GM20000 (cell line): ENCODE data around the gene H3-3A.

ENCODE experiments used
- DNase-seq: peaks from one replicate; pipeline ENCODE4 v3.0.0; 2012; ENCODE audit warnings: low spot score
- TF ChIP-seq, protein P1 (sequence below): IDR thresholded peaks from 2 replicates; pipeline ENCODE4 v1.5.1; 2012; ENCODE audit warnings: mild to moderate bottlenecking, control low read depth; ENCODE audit errors: extremely low read depth, missing control alignments

The H3-3A gene

DNA sequence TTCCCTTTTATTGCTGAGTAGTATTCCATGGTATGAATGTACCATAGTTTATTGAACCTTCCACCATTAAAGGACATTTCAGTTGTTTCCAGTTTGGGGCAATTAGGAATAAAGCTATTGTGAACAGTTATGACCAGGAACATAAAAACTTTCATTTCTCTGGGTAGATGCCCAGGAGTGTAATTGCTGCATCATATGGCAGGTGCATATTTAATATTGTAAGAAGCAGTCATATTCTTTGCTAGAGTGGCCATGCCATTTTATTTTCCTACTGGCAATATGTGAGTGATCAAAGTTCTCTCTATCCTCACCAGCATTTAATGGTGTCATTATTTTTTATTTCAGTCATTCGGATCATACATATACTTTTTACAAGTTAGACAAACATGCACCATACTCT is 23.9 kb upstream of the H3-3A start:
- DNase-seq = no peak
- TF ChIP-seq, protein P1, sequence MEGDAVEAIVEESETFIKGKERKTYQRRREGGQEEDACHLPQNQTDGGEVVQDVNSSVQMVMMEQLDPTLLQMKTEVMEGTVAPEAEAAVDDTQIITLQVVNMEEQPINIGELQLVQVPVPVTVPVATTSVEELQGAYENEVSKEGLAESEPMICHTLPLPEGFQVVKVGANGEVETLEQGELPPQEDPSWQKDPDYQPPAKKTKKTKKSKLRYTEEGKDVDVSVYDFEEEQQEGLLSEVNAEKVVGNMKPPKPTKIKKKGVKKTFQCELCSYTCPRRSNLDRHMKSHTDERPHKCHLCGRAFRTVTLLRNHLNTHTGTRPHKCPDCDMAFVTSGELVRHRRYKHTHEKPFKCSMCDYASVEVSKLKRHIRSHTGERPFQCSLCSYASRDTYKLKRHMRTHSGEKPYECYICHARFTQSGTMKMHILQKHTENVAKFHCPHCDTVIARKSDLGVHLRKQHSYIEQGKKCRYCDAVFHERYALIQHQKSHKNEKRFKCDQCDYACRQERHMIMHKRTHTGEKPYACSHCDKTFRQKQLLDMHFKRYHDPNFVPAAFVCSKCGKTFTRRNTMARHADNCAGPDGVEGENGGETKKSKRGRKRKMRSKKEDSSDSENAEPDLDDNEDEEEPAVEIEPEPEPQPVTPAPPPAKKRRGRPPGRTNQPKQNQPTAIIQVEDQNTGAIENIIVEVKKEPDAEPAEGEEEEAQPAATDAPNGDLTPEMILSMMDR = no peak

DNA sequence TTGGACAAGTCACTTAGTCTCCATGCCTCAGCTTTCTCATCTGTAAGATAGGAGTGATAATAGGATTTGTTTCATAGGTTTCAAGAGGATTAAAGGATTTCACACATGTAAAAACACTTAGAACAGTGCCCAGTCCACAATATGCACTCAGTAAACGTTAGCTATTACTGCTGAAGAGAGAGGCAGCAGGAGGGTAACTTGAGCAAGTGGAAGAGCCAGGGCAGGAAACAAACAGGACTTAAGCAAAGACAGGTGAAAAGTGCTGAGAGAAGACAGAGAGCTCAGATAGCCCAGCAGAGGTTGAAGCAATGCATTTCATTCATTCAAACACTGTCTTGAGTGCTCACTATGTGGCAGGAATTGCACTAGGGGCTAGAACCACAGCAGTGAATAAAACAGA is 21.1 kb upstream of the H3-3A start:
- TF ChIP-seq, protein P1 = no peak
- DNase-seq = no peak

DNA sequence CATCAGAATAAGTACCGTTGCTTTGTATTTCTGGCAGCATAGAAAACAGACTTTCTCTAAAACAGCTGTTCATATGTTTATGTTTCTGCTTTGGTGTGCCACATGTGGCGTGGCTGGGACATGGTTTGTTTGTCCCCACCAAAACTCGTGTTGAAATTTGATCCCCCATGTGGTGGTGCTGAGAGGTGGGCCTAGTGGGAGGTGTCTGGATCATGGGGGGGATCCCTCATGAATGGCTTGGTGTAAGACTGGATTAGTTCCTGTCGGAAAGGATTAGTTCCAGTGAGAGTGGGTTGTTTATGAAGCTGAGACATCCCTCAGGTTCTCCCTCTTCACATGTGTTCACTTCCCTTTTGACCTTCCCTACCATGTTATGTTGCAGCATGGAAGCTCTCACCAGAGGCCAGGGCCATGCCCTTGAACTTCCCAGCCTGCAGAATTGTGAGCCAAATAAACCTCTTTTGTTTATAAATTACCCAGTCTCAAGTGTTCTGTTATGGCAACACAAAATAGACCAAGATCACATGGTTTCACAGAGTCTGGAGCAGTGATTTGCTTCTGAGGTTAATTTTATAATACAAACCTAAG is 17.9 kb upstream of the H3-3A start:
- no peak for DNase-seq
- TF ChIP-seq, protein P1 = no peak

DNA sequence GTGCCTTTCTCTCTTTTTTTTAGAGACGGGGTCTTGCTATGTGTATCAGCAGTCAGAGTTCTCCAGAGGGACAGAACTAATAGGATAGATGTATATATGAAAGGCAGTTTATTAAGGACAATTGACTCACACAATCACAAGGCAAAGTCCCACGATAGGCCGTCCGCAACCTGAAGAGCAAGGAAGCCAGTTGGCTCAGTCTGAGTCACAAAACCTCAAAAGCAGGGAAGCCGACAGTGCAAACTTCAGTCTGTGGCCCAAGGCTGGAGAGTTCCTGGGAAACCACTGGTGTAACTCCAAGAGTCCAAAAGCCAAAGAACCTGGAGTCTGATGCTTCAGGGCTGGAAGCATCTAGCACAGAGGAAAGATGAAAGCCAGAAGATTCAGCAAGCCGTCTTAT is 16.3 kb upstream of the H3-3A start:
- DNase-seq = no peak

DNA sequence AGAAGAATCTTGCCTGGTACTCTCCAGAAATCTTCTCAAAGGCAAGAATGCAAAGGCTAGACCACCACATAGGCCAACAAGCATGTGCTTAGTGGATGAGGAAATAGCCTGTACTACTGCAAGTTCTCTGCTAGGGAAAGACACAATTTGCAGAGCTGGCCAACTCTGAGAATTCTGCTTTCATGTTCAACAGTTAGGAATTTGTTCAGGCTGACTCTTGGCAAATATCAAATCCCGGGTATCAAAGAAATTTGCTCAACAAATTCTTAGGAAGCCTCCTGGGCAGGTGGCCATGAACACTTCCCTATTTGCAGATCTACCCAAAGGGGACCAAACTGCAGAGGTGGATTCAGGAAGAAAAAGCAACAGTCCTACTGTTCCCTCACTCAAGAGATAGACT is 15.0 kb upstream of the H3-3A start:
- TF ChIP-seq, protein P1 = no peak
- no peak for DNase-seq

More for the DNA sequence above, 16.3 kb upstream of the H3-3A start:
- TF ChIP-seq, protein P1 = no peak

DNA sequence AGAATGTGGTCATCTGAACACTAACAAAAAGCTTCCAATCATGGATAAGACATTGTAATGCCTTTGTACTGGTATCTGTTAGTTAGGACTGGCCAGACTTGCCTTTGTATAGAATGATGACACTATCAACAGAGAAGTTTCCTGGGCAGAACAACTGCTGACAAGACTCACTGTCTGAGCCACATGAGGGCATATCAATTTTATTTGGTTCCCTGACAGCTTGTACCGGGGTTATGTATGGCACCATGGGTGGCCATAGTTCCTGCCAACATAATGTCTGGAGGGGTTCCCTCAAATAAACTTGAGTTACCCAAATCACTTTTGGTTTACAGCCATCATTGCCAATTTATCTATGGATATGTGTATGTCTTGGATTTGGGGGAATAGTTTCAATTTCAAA is 13.6 kb upstream of the H3-3A start:
- TF ChIP-seq, protein P1 = no peak
- DNase-seq = no peak

DNA sequence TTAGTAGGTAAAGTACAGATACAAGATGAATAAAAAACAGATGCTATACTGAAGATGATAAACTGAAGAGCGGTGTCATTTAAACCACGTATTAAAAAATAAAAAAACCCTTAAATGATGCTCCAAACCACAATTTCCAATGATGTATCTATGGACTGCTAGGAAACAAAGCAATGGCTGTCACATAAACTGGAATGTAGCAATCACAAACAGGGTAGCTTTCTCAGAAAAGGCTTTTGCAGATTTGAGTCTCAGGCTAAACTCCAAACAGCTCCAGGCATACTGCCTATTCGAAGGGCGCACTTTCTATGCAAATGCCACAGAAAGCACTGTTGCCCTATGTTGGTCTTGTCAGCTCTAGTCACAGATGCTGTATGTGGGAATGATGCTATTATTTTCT is 12.4 kb upstream of the H3-3A start:
- DNase-seq = no peak
- TF ChIP-seq, protein P1 = no peak

DNA sequence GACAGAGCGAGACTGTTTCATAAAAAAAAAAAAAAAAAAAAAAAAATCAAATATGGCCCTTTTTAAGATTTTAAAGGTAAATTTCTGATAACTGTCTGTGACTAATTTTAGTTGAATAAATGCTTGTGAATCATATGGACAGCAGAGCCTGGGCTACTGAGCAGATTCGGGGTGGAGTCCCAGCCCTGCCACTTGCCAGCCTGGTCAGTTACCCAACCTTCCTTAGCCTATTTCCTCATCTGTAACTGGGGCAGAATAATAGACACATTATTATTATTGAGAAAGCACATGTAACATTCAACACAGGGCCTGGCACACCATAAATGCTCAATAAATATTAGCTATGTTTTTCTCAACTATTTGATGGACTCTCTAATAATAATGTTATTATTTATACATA is 11.2 kb upstream of the H3-3A start:
- TF ChIP-seq, protein P1 = no peak
- DNase-seq = no peak
